Glutamatergic neuron (in vitro differentiated cells): ENCODE measurements around the gene CAV2. TPM values are rescaled to one million over a fixed set of nuclear protein-coding genes. Genes with fewer than 3 reads are reported as not detected.

Experiments used
- DNase-seq: peaks from one replicate; pipeline ENCODE4 v3.0.0; 2022
- H3K27ac Mint-ChIP-seq: one replicate; pipeline ENCODE4 v1.8.0; 2020; ENCODE audit warnings: mild to moderate bottlenecking, mixed read lengths, inconsistent platforms; ENCODE audit not compliant: unreplicated experiment
- H3K27me3 Mint-ChIP-seq: one replicate; pipeline ENCODE4 v1.8.0; 2020; ENCODE audit warnings: mild to moderate bottlenecking, moderate library complexity, mixed read lengths, inconsistent platforms; ENCODE audit not compliant: unreplicated experiment
- H3K36me3 Mint-ChIP-seq: one replicate; pipeline ENCODE4 v1.8.0; 2020; ENCODE audit warnings: mild to moderate bottlenecking, mixed read lengths, inconsistent platforms; ENCODE audit not compliant: unreplicated experiment
- H3K4me1 Mint-ChIP-seq: one replicate; pipeline ENCODE4 v1.8.0; 2020; ENCODE audit warnings: mild to moderate bottlenecking, low read depth, mixed read lengths, inconsistent platforms; ENCODE audit not compliant: unreplicated experiment
- H3K4me3 Mint-ChIP-seq: one replicate; pipeline ENCODE4 v1.8.0; 2020; ENCODE audit warnings: mild to moderate bottlenecking, mixed read lengths, inconsistent platforms; ENCODE audit not compliant: unreplicated experiment
- H3K9me3 Mint-ChIP-seq: one replicate; pipeline ENCODE4 v1.8.0; 2020; ENCODE audit warnings: mild to moderate bottlenecking, moderate library complexity, mixed read lengths, inconsistent platforms; ENCODE audit not compliant: unreplicated experiment
- CTCF ChIP-seq: fragments of 200-600 bp; sonication (generic); IDR thresholded peaks from one replicate; pipeline ENCODE4 v1.5.0; 2021; ENCODE audit not compliant: partially characterized antibody, unreplicated experiment
- total RNA-seq: library from RNA; stranded (reverse); fragmentation: NEBNext Ultra II Directional; extraction: Animal tissue kit (Norgen Biotek cat#: 25700); gene quantifications from one replicate; pipeline ENCODE4 v1.2.1, GENCODE V29; 2021; ENCODE audit not compliant: unreplicated experiment

CAV2 gene
- total RNA-seq, 1 donor from 2014 or later, result 1.7 TPM

- no peak overlapping the region for H3K4me3 Mint-ChIP-seq
- no peaks in the 10 kb centered on the region for H3K9me3 Mint-ChIP-seq
- TF ChIP-seq CTCF, result no peak
- no peaks in the 10 kb centered on the region for H3K27me3 Mint-ChIP-seq
- peaks cover 10% of the 10 kb centered on the region for H3K4me1 Mint-ChIP-seq
- H3K27ac Mint-ChIP-seq, result no peak overlapping the region
- no peak for DNase-seq
- no peaks in the 10 kb centered on the region for H3K36me3 Mint-ChIP-seq
Observed at GRCh38 chr7:116548506-116548905, 49.0 kb downstream of the CAV2 start.

- no peaks in the 10 kb centered on the region for H3K27me3 Mint-ChIP-seq
- H3K4me3 Mint-ChIP-seq, result no peak overlapping the region
- no peak for TF ChIP-seq CTCF
- H3K27ac Mint-ChIP-seq, result no peak overlapping the region
- DNase-seq, result no peak
- peaks cover 10% of the 10 kb centered on the region for H3K4me1 Mint-ChIP-seq
- H3K36me3 Mint-ChIP-seq, result no peaks in the 10 kb centered on the region
- no peaks in the 10 kb centered on the region for H3K9me3 Mint-ChIP-seq
Observed at GRCh38 chr7:116549370-116549769, 49.8 kb downstream of the CAV2 start.

- TF ChIP-seq CTCF, result no peak
- H3K4me3 Mint-ChIP-seq, result no peak overlapping the region
- peaks cover 10% of the 10 kb centered on the region for H3K4me1 Mint-ChIP-seq
- no peaks in the 10 kb centered on the region for H3K9me3 Mint-ChIP-seq
- H3K36me3 Mint-ChIP-seq, result no peaks in the 10 kb centered on the region
- H3K27me3 Mint-ChIP-seq, result no peaks in the 10 kb centered on the region
- no peak overlapping the region for H3K27ac Mint-ChIP-seq
- DNase-seq, result no peak
Observed at GRCh38 chr7:116551692-116552091, 52.2 kb downstream of the CAV2 start.

- TF ChIP-seq CTCF, result no peak
- no peak overlapping the region for H3K27ac Mint-ChIP-seq
- peaks cover 4% of the 10 kb centered on the region for H3K4me1 Mint-ChIP-seq
- no peaks in the 10 kb centered on the region for H3K27me3 Mint-ChIP-seq
- no peak overlapping the region for H3K4me3 Mint-ChIP-seq
- no peaks in the 10 kb centered on the region for H3K9me3 Mint-ChIP-seq
- H3K36me3 Mint-ChIP-seq, result no peaks in the 10 kb centered on the region
- DNase-seq, result no peak
Observed at GRCh38 chr7:116552602-116553001, 53.1 kb downstream of the CAV2 start.

- no peak overlapping the region for H3K27ac Mint-ChIP-seq
- no peaks in the 10 kb centered on the region for H3K36me3 Mint-ChIP-seq
- no peak for TF ChIP-seq CTCF
- no peak overlapping the region for H3K4me3 Mint-ChIP-seq
- no peaks in the 10 kb centered on the region for H3K9me3 Mint-ChIP-seq
- DNase-seq, result no peak
- no peaks in the 10 kb centered on the region for H3K4me1 Mint-ChIP-seq
- H3K27me3 Mint-ChIP-seq, result no peaks in the 10 kb centered on the region
Observed at GRCh38 chr7:116553168-116553964, 53.8 kb downstream of the CAV2 start.
